ENCODE measurements around the gene VAV3.
A peak's percentile ranks its signal among the peaks of the same experiment; 100 is the strongest.
"Not testable (repeated sequence)": the region's sequence is repeated elsewhere in the genome, so short reads cannot be mapped to it uniquely, and the experiment has no call there.

VAV3 gene

GRCh38 chr1:107965110-107965991 is at the start of gene VAV3:
VAV3 (minus strand) TSS chr1:107965180; CDS start chr1:107964869, 311 bp downstream.
- DNase-seq (ENCODE audit: low read depth in 2 of 2) = peak; percentile 57

- no peak for DNase-seq (ENCODE audit: low read depth in 2 of 2)
Measured at GRCh38 chr1:108012553-108012952, 47.6 kb upstream of the VAV3 start.

GRCh38 chr1:108011295-108011694 is 46.3 kb upstream of the VAV3 start:
- DNase-seq (ENCODE audit: low read depth in 2 of 2) = no peak

GRCh38 chr1:108010581-108010980 is 45.6 kb upstream of the VAV3 start:
- no peak for DNase-seq (ENCODE audit: low read depth in 2 of 2)

- no peak for DNase-seq (ENCODE audit: low read depth in 2 of 2)
Measured at GRCh38 chr1:108009603-108010195, 44.7 kb upstream of the VAV3 start.

- DNase-seq (ENCODE audit: low read depth in 2 of 2) = no peak
Measured at GRCh38 chr1:108007531-108007930, 42.6 kb upstream of the VAV3 start.

- DNase-seq (ENCODE audit: low read depth in 2 of 2) = no peak
Measured at GRCh38 chr1:108007070-108007469, 42.1 kb upstream of the VAV3 start.

- DNase-seq (ENCODE audit: low read depth in 2 of 2) = not testable (repeated sequence)
Measured at GRCh38 chr1:108004919-108005318, 39.9 kb upstream of the VAV3 start.

- DNase-seq (ENCODE audit: low read depth in 2 of 2) = no peak
Measured at GRCh38 chr1:108000620-108001111, 35.7 kb upstream of the VAV3 start.

GRCh38 chr1:108000184-108000583 is 35.2 kb upstream of the VAV3 start:
- DNase-seq (ENCODE audit: low read depth in 2 of 2) = no peak

GRCh38 chr1:107997866-107998265 is 32.9 kb upstream of the VAV3 start:
- DNase-seq (ENCODE audit: low read depth in 2 of 2) = no peak

GRCh38 chr1:107993920-107994319 is 28.9 kb upstream of the VAV3 start:
- no peak for DNase-seq (ENCODE audit: low read depth in 2 of 2)

GRCh38 chr1:107992347-107992746 is 27.4 kb upstream of the VAV3 start:
- no peak for DNase-seq (ENCODE audit: low read depth in 2 of 2)

GRCh38 chr1:107991371-107992066 is 26.5 kb upstream of the VAV3 start:
- no peak for DNase-seq (ENCODE audit: low read depth in 2 of 2)

GRCh38 chr1:107990606-107991005 is 25.6 kb upstream of the VAV3 start:
- no peak for DNase-seq (ENCODE audit: low read depth in 2 of 2)

GRCh38 chr1:107981277-107981676 is 16.3 kb upstream of the VAV3 start:
- no peak for DNase-seq (ENCODE audit: low read depth in 2 of 2)

- no peak for DNase-seq (ENCODE audit: low read depth in 2 of 2)
Measured at GRCh38 chr1:107979926-107980325, 14.9 kb upstream of the VAV3 start.

- DNase-seq (ENCODE audit: low read depth in 2 of 2) = no peak
Measured at GRCh38 chr1:107979088-107979487, 14.1 kb upstream of the VAV3 start.

GRCh38 chr1:107976836-107977235 is 11.9 kb upstream of the VAV3 start:
- DNase-seq (ENCODE audit: low read depth in 2 of 2) = no peak

GRCh38 chr1:107976431-107976830 is 11.5 kb upstream of the VAV3 start:
- peak in 1 of 2 donors; percentile 36 for DNase-seq (ENCODE audit: low read depth in 2 of 2)

GRCh38 chr1:107975851-107976250 is 10.9 kb upstream of the VAV3 start:
- no peak for DNase-seq (ENCODE audit: low read depth in 2 of 2)

- DNase-seq (ENCODE audit: low read depth in 2 of 2) = no peak
Measured at GRCh38 chr1:107974090-107974489, 9.1 kb upstream of the VAV3 start.
